ENCODE data around the gene ULK3. TPM values are rescaled to one million over a fixed set of nuclear protein-coding genes. Genes with fewer than 3 reads are reported as not detected.

The ULK3 gene
- total RNA-seq, 1 experiment from 2014 or later, result 38.9 TPM

GRCh38 chr15:74891469-74891868, 48.5 kb upstream of the ULK3 start (continued):
- TF ChIP-seq CBFB (CRISPR knock-in tag; IDR thresholded peaks at IDR 0.05; ENCODE audit: low read depth) (no peak), ZNF671 (CRISPR knock-in tag; IDR thresholded peaks at IDR 0.05) (no peak), CDX4 (CRISPR knock-in tag; IDR thresholded peaks at IDR 0.05; ENCODE audit: borderline replicate concordance) (no peak)
- TF ChIP-seq, protein P1, sequence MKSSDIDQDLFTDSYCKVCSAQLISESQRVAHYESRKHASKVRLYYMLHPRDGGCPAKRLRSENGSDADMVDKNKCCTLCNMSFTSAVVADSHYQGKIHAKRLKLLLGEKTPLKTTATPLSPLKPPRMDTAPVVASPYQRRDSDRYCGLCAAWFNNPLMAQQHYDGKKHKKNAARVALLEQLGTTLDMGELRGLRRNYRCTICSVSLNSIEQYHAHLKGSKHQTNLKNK (CRISPR knock-in tag; IDR thresholded peaks at IDR 0.05), result no peak

DNA sequence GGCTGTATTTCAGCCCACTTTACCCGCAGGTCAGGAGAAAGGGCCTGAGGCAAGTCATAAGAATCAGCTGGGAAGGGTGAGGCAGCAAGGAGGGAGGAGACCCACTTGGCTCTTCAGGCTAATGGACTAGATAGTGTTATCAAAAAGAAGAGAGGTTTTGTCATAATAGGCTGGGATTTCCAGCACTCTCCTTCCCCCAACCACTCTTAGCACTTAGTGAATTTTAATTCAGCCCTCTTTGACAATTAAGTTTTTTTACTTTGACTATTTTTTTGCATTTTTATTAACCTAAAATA, 47.7 kb upstream of the ULK3 start:
- TF ChIP-seq, protein P2, sequence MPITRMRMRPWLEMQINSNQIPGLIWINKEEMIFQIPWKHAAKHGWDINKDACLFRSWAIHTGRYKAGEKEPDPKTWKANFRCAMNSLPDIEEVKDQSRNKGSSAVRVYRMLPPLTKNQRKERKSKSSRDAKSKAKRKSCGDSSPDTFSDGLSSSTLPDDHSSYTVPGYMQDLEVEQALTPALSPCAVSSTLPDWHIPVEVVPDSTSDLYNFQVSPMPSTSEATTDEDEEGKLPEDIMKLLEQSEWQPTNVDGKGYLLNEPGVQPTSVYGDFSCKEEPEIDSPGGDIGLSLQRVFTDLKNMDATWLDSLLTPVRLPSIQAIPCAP (CRISPR knock-in tag; IDR thresholded peaks at IDR 0.05), result no peak
- 0 out of 2 replicates have a peak, but pooled peaks have one; percentile 30 for TF ChIP-seq ATF1 (CRISPR knock-in tag; IDR thresholded peaks at IDR 0.05)
- H3K4me3 Mint-ChIP-seq, result peak overlapping the region; percentile 91
- ATAC-seq (no peak), DNase-seq (ENCODE audit: low spot score) (no peak)
- CTCF ChIA-PET, result interaction anchor here (1.1 to 4.3 kb wide), 4 partner anchors 11 to 269 kb away, joined by 3 to 45 read pairs (median 5); no protein-coding TSS in a partner anchor
- H3K9me3 Mint-ChIP-seq, result no peaks in the 10 kb centered on the region
- H3K27me3 Mint-ChIP-seq (ENCODE audit: low read depth), result no peaks in the 10 kb centered on the region; the same call in 1 of the 2 replicates
- POLR2A ChIA-PET, result interaction anchor here (1.5 kb wide), 1 partner anchor 11 kb away, joined by 5 read pairs; no protein-coding TSS in a partner anchor
- peak overlapping the region; percentile 41 for H3K27ac Mint-ChIP-seq
- peaks cover 28% of the 10 kb centered on the region for H3K36me3 Mint-ChIP-seq
- peaks cover 22% of the 10 kb centered on the region for H3K4me1 Mint-ChIP-seq

DNA sequence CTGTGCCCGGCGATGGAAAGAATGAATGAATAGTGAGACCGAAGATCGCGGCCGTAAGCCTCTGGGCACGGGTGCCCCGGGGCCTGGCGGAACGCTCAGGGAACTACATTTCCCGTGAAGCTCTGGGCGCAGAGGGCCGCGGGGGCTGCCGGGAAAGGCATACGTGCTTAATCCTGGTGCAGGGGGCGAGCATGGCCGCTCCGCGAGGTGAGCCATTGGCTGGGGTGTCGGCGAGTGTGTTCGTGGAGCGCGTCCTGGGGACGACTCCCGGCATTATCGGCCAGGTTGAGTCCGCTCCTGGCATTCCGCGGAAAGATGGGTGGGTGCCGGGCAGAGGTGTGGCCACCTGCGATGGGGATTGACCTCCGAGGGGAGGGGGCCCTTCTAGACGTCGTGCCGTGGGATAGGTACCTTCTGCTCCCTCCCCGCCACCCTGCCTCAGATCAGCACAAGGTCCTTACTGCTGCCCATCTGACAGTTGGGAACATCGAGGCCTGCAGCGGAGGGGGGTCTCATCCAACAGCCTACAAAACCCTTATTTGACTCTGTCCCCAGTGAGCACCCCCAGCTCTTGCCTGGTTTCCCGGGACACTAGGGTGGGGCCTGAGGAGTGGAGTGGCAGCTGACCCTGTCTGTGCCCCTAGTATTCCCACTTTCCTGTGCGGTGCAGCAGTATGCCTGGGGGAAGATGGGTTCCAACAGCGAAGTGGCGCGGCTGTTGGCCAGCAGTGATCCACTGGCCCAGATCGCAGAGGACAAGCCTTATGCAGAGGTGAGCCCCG, 47.1 kb upstream of the ULK3 start, which contains the start of gene MPI:
Gene MPI (plus strand): TSS at position 160 of the 782 bp plus-strand sequence. CDS start 32 bp downstream, at position 192.
- H3K36me3 Mint-ChIP-seq, result peaks cover 27% of the 10 kb centered on the region
- peak within 1 kb of the TSS; percentile 88 for H3K27ac Mint-ChIP-seq
- H3K27me3 Mint-ChIP-seq (ENCODE audit: low read depth), result no peaks in the 10 kb centered on the region; the same call in 1 of the 2 replicates
- CTCF ChIA-PET, result interaction anchor here (1.0 to 4.3 kb wide), 9 partner anchors 12 to 269 kb away, joined by 3 to 45 read pairs (median 4); no protein-coding TSS in a partner anchor
- peak; percentile 90 for DNase-seq (ENCODE audit: low spot score)
- POLR2A ChIA-PET, result interaction anchor here (0.6 to 1.5 kb wide), 2 partner anchors 10 to 12 kb away, joined by 4 to 5 read pairs; no protein-coding TSS in a partner anchor
- no peaks in the 10 kb centered on the region for H3K9me3 Mint-ChIP-seq
- H3K4me1 Mint-ChIP-seq, result peaks cover 22% of the 10 kb centered on the region
- peak; percentile 93 for ATAC-seq
- H3K4me3 Mint-ChIP-seq, result peak within 1 kb of the TSS; percentile 91
- TF ChIP-seq ETV6 (CRISPR knock-in tag; IDR thresholded peaks at IDR 0.05), result 0 out of 2 replicates have a peak, but pooled peaks have one; percentile 16
- peak; percentile 17; the same call in 1 of the 2 replicates for TF ChIP-seq NFATC4 (CRISPR knock-in tag; IDR thresholded peaks at IDR 0.05)
- peak; percentile 38; the same call in 1 of the 2 replicates for TF ChIP-seq SMAD3 (CRISPR knock-in tag; IDR thresholded peaks at IDR 0.05; ENCODE audit: borderline replicate concordance)
- TF ChIP-seq, protein P3, sequence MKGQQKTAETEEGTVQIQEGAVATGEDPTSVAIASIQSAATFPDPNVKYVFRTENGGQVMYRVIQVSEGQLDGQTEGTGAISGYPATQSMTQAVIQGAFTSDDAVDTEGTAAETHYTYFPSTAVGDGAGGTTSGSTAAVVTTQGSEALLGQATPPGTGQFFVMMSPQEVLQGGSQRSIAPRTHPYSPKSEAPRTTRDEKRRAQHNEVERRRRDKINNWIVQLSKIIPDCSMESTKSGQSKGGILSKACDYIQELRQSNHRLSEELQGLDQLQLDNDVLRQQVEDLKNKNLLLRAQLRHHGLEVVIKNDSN (CRISPR knock-in tag; IDR thresholded peaks at IDR 0.05), result peak; percentile 29; the same call in 1 of the 2 replicates
- no peak for TF ChIP-seq FOXK1 (CRISPR knock-in tag; IDR thresholded peaks at IDR 0.05)
- TF ChIP-seq ELF4 (CRISPR knock-in tag; IDR thresholded peaks at IDR 0.05; ENCODE audit: low read depth), result no peak
- TF ChIP-seq EMX1 (CRISPR knock-in tag; IDR thresholded peaks at IDR 0.05), result 0 out of 2 replicates have a peak, but pooled peaks have one; percentile 42
- TF ChIP-seq ZNF232 (CRISPR knock-in tag; IDR thresholded peaks at IDR 0.05), result 0 out of 2 replicates have a peak, but pooled peaks have one; percentile 49
- TF ChIP-seq USF2 (CRISPR knock-in tag; IDR thresholded peaks at IDR 0.05), result peak; percentile 35; the same call in 1 of the 2 replicates
- TF ChIP-seq MAX (CRISPR knock-in tag; IDR thresholded peaks at IDR 0.05), result peak; percentile 89
- no peak for TF ChIP-seq ESRRA (CRISPR knock-in tag; IDR thresholded peaks at IDR 0.05; ENCODE audit: borderline replicate concordance)
- TF ChIP-seq KAT7 (CRISPR knock-in tag; IDR thresholded peaks at IDR 0.05; ENCODE audit: borderline replicate concordance), result 0 out of 2 replicates have a peak, but pooled peaks have one; percentile 78
- TF ChIP-seq GABPB1 (CRISPR knock-in tag; IDR thresholded peaks at IDR 0.05), result peak; percentile 58; the same call in 1 of the 2 replicates
- TF ChIP-seq, protein P4, sequence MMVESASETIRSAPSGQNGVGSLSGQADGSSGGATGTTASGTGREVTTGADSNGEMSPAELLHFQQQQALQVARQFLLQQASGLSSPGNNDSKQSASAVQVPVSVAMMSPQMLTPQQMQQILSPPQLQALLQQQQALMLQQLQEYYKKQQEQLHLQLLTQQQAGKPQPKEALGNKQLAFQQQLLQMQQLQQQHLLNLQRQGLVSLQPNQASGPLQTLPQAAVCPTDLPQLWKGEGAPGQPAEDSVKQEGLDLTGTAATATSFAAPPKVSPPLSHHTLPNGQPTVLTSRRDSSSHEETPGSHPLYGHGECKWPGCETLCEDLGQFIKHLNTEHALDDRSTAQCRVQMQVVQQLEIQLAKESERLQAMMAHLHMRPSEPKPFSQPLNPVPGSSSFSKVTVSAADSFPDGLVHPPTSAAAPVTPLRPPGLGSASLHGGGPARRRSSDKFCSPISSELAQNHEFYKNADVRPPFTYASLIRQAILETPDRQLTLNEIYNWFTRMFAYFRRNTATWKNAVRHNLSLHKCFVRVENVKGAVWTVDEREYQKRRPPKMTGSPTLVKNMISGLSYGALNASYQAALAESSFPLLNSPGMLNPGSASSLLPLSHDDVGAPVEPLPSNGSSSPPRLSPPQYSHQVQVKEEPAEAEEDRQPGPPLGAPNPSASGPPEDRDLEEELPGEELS (CRISPR knock-in tag; IDR thresholded peaks at IDR 0.05), result 0 out of 2 replicates have a peak, but pooled peaks have one; percentile 71
- 0 out of 2 replicates have a peak, but pooled peaks have one; percentile 68 for TF ChIP-seq TP53 (CRISPR knock-in tag; IDR thresholded peaks at IDR 0.05)
- peak; percentile 73; the same call in 1 of the 2 replicates for TF ChIP-seq ZBTB21 (CRISPR knock-in tag; IDR thresholded peaks at IDR 0.05; ENCODE audit: borderline replicate concordance)
- TF ChIP-seq CREM (CRISPR knock-in tag; IDR thresholded peaks at IDR 0.05), result peak; percentile 63; the same call in 1 of the 2 replicates
- 0 out of 2 replicates have a peak, but pooled peaks have one; percentile 16 for TF ChIP-seq TEAD1 (CRISPR knock-in tag; IDR thresholded peaks at IDR 0.05)
- TF ChIP-seq NFYB (CRISPR knock-in tag; conservative IDR thresholded peaks at IDR 0.05; ENCODE audit: low read depth), result no peak
- TF ChIP-seq CBFB (CRISPR knock-in tag; IDR thresholded peaks at IDR 0.05; ENCODE audit: low read depth), result peak; percentile 79; the same call in 1 of the 2 replicates
- no peak for TF ChIP-seq IRF2 (CRISPR knock-in tag; IDR thresholded peaks at IDR 0.05; ENCODE audit: borderline replicate concordance, low read depth)
- TF ChIP-seq ZNF416 (CRISPR knock-in tag; IDR thresholded peaks at IDR 0.05), result peak; percentile 47; the same call in 1 of the 2 replicates

Data from WTC11 (cell line).